Measurements from ENCODE around the gene MAFG. TPM values are rescaled to one million over a fixed set of nuclear protein-coding genes. Genes with fewer than 3 reads are reported as not detected.

The MAFG gene
- total RNA-seq, 5 donors from 2014 or later (not counting 1 experiment from before 2014, with no cell fraction given) = 10.6 to 24.8 (median 18.8) TPM

DNA sequence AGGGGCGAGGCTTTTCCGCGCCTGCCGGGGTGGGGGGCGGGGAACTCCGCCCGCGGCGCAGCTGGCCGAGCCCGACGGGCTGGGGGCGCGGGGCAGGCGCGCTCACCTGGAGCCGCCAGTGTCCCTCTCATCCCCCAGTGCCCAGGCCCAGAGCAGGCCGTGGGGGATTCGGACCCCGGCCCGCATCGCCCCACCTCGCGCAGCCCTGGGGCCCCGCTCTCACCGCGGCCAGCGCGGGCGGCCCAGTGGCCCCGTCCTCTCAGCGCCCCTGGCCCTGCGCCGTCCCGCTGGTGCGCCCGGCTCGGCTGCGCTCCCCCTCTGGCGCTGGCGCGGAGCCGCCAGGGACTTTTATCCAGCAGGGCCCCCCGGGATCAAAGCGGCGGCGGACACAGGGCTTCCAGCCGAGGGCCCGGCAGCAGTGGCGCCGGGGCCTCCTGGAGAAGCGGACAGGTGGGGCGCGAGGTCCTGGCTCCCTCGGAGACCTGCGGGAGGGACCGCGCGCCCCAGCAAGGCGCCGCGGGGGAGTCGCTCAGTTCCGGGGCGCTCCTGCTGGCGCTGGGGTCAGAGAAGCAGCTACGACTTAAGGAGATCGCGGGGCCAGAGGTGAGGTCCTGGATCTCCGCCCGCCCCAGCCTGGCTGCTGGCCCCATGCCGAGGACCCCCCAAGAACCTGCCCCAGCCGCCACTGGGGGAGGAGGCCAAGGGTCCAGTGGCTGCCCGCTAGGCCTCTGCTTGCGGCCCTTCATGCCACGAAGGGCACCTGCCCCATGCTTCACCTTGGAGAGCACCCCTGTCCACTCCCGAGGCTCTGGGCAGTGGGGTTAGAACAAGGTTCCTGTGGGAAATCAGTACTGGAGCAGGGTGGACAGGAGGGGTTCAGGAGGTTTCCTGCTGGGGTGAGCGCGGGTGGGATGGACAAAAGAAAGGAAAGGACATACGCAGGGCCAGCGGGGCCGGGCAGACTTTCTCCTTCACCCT is 34.3 kb upstream of the MAFG start:
- peaks cover 6 to 40% of the 10 kb centered on the region in 2 experiments for H3K4me1 ChIP-seq (ENCODE audit: control insufficient read depth in 1 of 2, extremely low read depth in 1 of 2, insufficient read depth in 2 of 2, low read length in 2 of 2)
- no peaks in the 10 kb centered on the region for H3K9me3 ChIP-seq
- Mint-ChIP-seq H3K27ac (no peak overlapping the region), H3K27me3 (peaks cover 0 to 36% of the 10 kb centered on the region in 2 donors), H3K9me3 (no peaks in the 10 kb centered on the region), H3K4me1 (peaks cover 0 to 16% (median 6%) of the 10 kb centered on the region in 3 donors), H3K36me3 (no peaks in the 10 kb centered on the region), H3K4me3 (peak overlapping the region; percentile 21 to 37 (median 30))
- no peak overlapping the region for H3K27ac ChIP-seq (ENCODE audit: low read length)
- peaks cover 5 to 68% of the 10 kb centered on the region in 2 experiments for H3K27me3 ChIP-seq (replicated peaks in 1 of 2; ENCODE audit: control insufficient read depth in 2 of 2, extremely low read depth in 1 of 2, insufficient read depth in 2 of 2, low read length in 1 of 2)
- H3K4me3 ChIP-seq (ENCODE audit: control insufficient read depth in 1 of 2, extremely low read depth in 1 of 2, low read length in 1 of 2) = peak overlapping the region in 1 of 2 donors; percentile 5
- POLR2A ChIA-PET = no interaction called here
- peak in 1 of 4 experiments; percentile 3 for ATAC-seq (replicated peaks in 1 of 4)
- DNase-seq = no peak
- 24% methylated on average over 74 of the region's 82 CpGs for WGBS (ENCODE audit: insufficient coverage)
- CTCF ChIA-PET = no interaction called here
- H3K36me3 ChIP-seq (ENCODE audit: control insufficient read depth in 2 of 2, extremely low read depth in 1 of 2, insufficient read depth in 1 of 2, low read length in 1 of 2) = no peaks in the 10 kb centered on the region

DNA sequence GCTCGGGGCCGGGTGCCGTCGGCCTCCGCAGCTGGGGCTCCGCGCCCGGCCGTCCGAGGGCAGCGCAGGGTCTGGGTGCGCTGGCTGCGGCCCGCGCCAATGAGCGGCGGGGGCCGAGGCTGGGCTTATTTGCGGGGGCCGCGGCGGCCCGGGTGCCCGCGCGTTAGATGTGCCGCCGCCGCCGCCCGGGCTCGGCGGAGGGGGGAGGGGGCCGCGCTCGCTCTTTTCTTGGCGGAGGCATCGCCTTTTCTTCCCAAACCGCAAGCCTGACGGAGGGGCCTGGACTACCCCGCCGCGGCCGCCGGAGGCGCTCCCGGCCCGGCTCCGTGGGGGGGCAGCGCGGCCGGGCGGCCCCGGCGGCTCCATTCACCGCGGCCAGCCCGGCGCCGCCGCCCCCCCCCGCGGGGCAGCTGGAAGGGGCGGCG is 33.6 kb upstream of the MAFG start, which contains the start of gene NOTUM:
Gene NOTUM (minus strand): TSS at position 101 of the 425 bp plus-strand sequence. CDS start 278 bp downstream, outside the sequence.
- DNase-seq = peak in 2 of 35 experiments; percentile 23 to 49
- ChIA-PET CTCF (no interaction called here), POLR2A (no interaction called here)
- Mint-ChIP-seq H3K27ac (no peak within 1 kb of the TSS), H3K4me1 (peaks cover 0 to 13% (median 3%) of the 10 kb centered on the region in 3 donors), H3K27me3 (peaks cover 0 to 36% of the 10 kb centered on the region in 2 donors), H3K36me3 (no peaks in the 10 kb centered on the region), H3K4me3 (peak within 1 kb of the TSS in 2 of 3 donors; percentile 21 to 30), H3K9me3 (no peaks in the 10 kb centered on the region)
- no peaks in the 10 kb centered on the region for H3K36me3 ChIP-seq (ENCODE audit: control insufficient read depth in 2 of 2, extremely low read depth in 1 of 2, insufficient read depth in 1 of 2, low read length in 1 of 2)
- under 1% methylated on average over 64 of the region's 65 CpGs for WGBS (ENCODE audit: insufficient coverage)
- peaks cover 6 to 33% of the 10 kb centered on the region in 2 experiments for H3K4me1 ChIP-seq (ENCODE audit: control insufficient read depth in 1 of 2, extremely low read depth in 1 of 2, insufficient read depth in 2 of 2, low read length in 2 of 2)
- H3K9me3 ChIP-seq = no peaks in the 10 kb centered on the region
- peak in 1 of 4 experiments; percentile 10 for ATAC-seq (replicated peaks in 1 of 4)
- no peak within 1 kb of the TSS for H3K27ac ChIP-seq (ENCODE audit: low read length)
- H3K27me3 ChIP-seq (replicated peaks in 1 of 2; ENCODE audit: control insufficient read depth in 2 of 2, extremely low read depth in 1 of 2, insufficient read depth in 2 of 2, low read length in 1 of 2) = peaks cover 5 to 69% of the 10 kb centered on the region in 2 experiments
- H3K4me3 ChIP-seq (ENCODE audit: control insufficient read depth in 1 of 2, extremely low read depth in 1 of 2, low read length in 1 of 2) = peak within 1 kb of the TSS; percentile 21 to 44

DNA sequence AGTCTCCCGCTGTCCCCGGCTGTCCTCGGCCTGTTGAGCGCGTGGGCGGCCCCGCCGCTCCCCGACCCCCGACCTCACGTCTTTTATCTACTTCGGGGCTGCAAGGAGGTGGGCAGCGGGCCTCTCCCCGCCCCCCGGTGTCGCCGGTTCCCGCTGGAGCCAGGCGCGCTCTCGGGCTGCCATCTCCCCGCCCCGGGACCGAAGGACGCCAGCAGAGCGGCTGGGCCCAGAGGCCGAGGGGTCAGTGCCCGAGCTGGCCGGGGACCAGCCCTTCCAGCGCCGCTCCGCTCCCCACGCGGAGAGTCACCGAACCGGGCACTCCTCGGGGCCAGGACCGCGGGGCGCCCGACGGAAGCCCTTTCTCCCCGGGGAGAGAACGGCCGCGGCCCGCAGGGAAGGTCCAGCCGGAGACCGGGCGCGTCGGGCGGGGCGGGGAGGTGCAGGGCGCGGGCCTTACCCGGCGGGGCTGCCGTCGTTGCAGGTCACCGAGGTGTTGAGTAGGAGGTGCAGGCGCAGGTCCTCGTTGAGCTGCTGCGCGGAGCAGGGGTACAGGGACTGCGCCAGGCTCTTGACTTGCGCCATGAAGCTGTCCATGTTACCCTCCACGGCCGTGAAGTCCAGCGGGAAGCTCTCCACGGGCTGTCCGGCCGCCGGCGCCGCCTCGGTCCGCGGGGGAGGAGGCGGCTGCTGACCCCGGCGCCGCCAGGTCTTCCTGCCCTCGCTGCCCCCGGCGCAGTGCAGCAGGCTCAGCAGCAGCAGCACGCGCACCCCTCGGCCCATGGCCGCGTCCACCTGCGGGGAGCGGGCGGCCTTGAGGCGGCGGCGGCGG is 32.8 kb upstream of the MAFG start:
- WGBS (ENCODE audit: insufficient coverage) = 5% methylated on average over 88 of the region's 98 CpGs
- Mint-ChIP-seq H3K27ac (no peak overlapping the region), H3K27me3 (peaks cover 0 to 36% of the 10 kb centered on the region in 2 donors), H3K4me1 (peaks cover 0 to 13% (median 0%) of the 10 kb centered on the region in 3 donors), H3K36me3 (no peaks in the 10 kb centered on the region), H3K4me3 (peak overlapping the region in 1 of 3 donors; percentile 4), H3K9me3 (no peaks in the 10 kb centered on the region)
- H3K36me3 ChIP-seq (ENCODE audit: control insufficient read depth in 2 of 2, extremely low read depth in 1 of 2, insufficient read depth in 1 of 2, low read length in 1 of 2) = no peaks in the 10 kb centered on the region
- POLR2A ChIA-PET = no interaction called here
- H3K4me1 ChIP-seq (ENCODE audit: control insufficient read depth in 1 of 2, extremely low read depth in 1 of 2, insufficient read depth in 2 of 2, low read length in 2 of 2) = peaks cover 6 to 33% of the 10 kb centered on the region in 2 experiments
- peaks cover 5 to 70% of the 10 kb centered on the region in 2 experiments for H3K27me3 ChIP-seq (replicated peaks in 1 of 2; ENCODE audit: control insufficient read depth in 2 of 2, extremely low read depth in 1 of 2, insufficient read depth in 2 of 2, low read length in 1 of 2)
- DNase-seq (peak in 1 of 35 experiments; percentile 18), ATAC-seq (replicated peaks in 1 of 4) (peak in 1 of 4 experiments; percentile 3)
- no peaks in the 10 kb centered on the region for H3K9me3 ChIP-seq
- CTCF ChIA-PET = interaction anchor here (0.6 to 2.0 kb wide), 6 partner anchors 14 to 337 kb away, joined by 4 to 26 read pairs (median 4); partner anchors contain the start of genes CENPX (in 2 of the 2), DCXR (in 1 of the 2) and LRRC45 (in 1 of the 2)
- no peak overlapping the region for H3K27ac ChIP-seq (ENCODE audit: low read length)
- peak overlapping the region; percentile 21 to 44 for H3K4me3 ChIP-seq (ENCODE audit: control insufficient read depth in 1 of 2, extremely low read depth in 1 of 2, low read length in 1 of 2)

DNA sequence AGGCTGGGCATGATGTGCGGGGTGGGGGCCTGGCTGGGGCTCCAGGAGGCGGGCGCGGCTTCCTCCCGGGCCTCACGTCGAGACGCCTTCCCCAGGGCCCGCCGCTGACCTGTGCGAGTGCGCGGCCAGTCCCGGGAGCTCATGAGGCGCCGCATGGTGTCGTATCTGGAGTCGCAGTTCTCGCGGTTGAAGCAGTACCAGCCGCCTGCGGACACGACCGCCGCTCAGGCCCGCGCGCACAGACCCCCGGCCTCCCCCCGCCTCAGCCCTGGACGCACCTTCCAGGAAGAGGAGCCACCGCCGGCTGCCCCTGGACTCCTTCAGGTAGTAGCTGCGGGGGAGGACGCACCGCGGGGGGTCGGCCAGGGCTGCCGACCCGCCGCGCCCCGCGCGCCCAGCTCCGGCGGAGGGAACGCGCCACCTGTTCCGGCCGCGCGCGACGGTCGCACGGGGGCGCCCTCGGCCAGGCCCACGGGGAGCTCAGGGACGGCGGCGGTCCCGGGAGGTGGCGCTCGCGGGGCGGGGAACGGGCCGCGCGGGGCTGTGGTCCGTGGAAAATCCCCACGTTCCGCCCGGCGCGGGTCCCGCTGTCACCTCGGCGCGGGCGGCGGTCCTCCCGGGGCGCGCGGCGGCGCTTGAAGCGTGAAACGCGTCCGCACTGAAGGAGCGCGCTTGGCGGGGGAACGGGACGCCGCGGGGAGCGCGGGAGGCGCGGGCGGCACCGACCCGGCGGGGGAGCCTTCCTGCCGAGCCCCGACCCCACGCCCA is 32.0 kb upstream of the MAFG start:
- no peaks in the 10 kb centered on the region for H3K9me3 Mint-ChIP-seq
- H3K4me1 ChIP-seq (ENCODE audit: control insufficient read depth in 1 of 2, extremely low read depth in 1 of 2, insufficient read depth in 2 of 2, low read length in 2 of 2) = peaks cover 6 to 33% of the 10 kb centered on the region in 2 experiments
- H3K27ac ChIP-seq (ENCODE audit: low read length) = no peak overlapping the region
- H3K36me3 ChIP-seq (ENCODE audit: control insufficient read depth in 2 of 2, extremely low read depth in 1 of 2, insufficient read depth in 1 of 2, low read length in 1 of 2) = no peaks in the 10 kb centered on the region
- H3K4me3 ChIP-seq (ENCODE audit: control insufficient read depth in 1 of 2, extremely low read depth in 1 of 2, low read length in 1 of 2) = peak overlapping the region; percentile 21 to 38
- ChIA-PET CTCF (interaction anchor here (0.6 to 2.0 kb wide), 9 partner anchors 15 to 338 kb away, joined by 3 to 26 read pairs (median 4); partner anchors contain the start of genes CENPX (in 2 of the 2), DCXR (in 1 of the 2) and LRRC45 (in 1 of the 2)), POLR2A (no interaction called here)
- no peak overlapping the region for H3K27ac Mint-ChIP-seq
- H3K27me3 Mint-ChIP-seq = peaks cover 0 to 37% of the 10 kb centered on the region in 2 donors
- peaks cover 0 to 11% (median 0%) of the 10 kb centered on the region in 3 donors for H3K4me1 Mint-ChIP-seq
- DNase-seq (peak; percentile 45 to 95 (median 76)), ATAC-seq (replicated peaks in 1 of 4) (peak; percentile 93 to 97 (median 95))
- H3K36me3 Mint-ChIP-seq = no peaks in the 10 kb centered on the region
- 1% methylated on average over 112 of the region's 112 CpGs for WGBS (ENCODE audit: insufficient coverage)
- H3K4me3 Mint-ChIP-seq = peak overlapping the region in 2 of 3 donors; percentile 59 to 72
- no peaks in the 10 kb centered on the region for H3K9me3 ChIP-seq
- H3K27me3 ChIP-seq (replicated peaks in 1 of 2; ENCODE audit: control insufficient read depth in 2 of 2, extremely low read depth in 1 of 2, insufficient read depth in 2 of 2, low read length in 1 of 2) = peaks cover 5 to 75% of the 10 kb centered on the region in 2 experiments

DNA sequence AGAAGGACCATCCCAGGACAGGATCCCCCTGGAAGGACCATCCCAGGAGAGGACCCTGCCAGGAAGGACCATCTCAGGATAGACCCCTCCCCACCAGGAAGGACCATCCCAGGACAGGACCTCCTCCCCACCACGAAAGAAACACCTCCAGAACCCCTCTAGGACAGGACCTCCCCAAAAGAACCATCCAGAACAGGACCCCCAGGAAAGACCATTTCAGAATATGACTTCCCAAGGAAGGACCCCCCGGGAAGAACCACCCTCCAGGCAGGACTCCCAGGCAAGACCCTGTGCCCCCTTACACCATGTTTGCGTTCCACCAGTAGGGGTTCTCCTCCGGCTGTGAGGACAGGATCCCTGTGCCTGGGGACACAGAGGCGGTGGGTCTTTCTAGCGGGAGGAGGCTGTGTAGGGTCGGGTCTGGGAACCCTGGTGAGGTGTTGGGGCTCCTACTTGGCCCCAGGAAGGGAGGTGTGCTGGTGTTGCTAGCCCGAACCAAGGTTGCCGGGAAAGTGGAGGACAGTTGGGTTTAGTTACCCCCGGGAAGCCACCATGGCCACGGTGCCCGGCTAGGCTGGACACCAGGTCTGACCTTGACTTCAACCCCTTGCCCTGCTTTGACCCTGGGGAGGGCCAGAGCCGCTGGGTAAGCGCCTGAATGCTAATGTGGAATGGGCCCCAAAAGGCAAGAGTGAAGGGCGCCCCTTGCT is 31.3 kb upstream of the MAFG start:
- no peaks in the 10 kb centered on the region for H3K36me3 ChIP-seq (ENCODE audit: control insufficient read depth in 2 of 2, extremely low read depth in 1 of 2, insufficient read depth in 1 of 2, low read length in 1 of 2)
- no peaks in the 10 kb centered on the region for H3K36me3 Mint-ChIP-seq
- WGBS (ENCODE audit: insufficient coverage) = 72% methylated on average over 13 of the region's 15 CpGs
- H3K27me3 Mint-ChIP-seq = peaks cover 0 to 30% of the 10 kb centered on the region in 2 donors
- H3K4me3 Mint-ChIP-seq = peak overlapping the region; percentile 51 to 72 (median 59)
- H3K27me3 ChIP-seq (replicated peaks in 1 of 2; ENCODE audit: control insufficient read depth in 2 of 2, extremely low read depth in 1 of 2, insufficient read depth in 2 of 2, low read length in 1 of 2) = peaks cover 5 to 76% of the 10 kb centered on the region in 2 experiments
- H3K4me1 Mint-ChIP-seq = peaks cover 0 to 10% (median 0%) of the 10 kb centered on the region in 3 donors
- no peaks in the 10 kb centered on the region for H3K9me3 ChIP-seq
- DNase-seq = no peak
- ChIA-PET POLR2A (no interaction called here), CTCF (interaction anchor here (0.6 to 2.0 kb wide), 6 partner anchors 16 to 339 kb away, joined by 4 to 26 read pairs (median 4); partner anchors contain the start of genes CENPX (in 2 of the 2), DCXR (in 1 of the 2) and LRRC45 (in 1 of the 2))
- H3K9me3 Mint-ChIP-seq = no peaks in the 10 kb centered on the region
- no peak for ATAC-seq (replicated peaks in 1 of 4)
- H3K4me1 ChIP-seq (ENCODE audit: control insufficient read depth in 1 of 2, extremely low read depth in 1 of 2, insufficient read depth in 2 of 2, low read length in 2 of 2) = peaks cover 6 to 30% of the 10 kb centered on the region in 2 experiments
- no peak overlapping the region for H3K27ac ChIP-seq (ENCODE audit: low read length)
- H3K27ac Mint-ChIP-seq = no peak overlapping the region
- H3K4me3 ChIP-seq (ENCODE audit: control insufficient read depth in 1 of 2, extremely low read depth in 1 of 2, low read length in 1 of 2) = peak overlapping the region in 1 of 2 donors; percentile 38

All from T-cell (primary cell).